ENCODE measurements around the gene TMX3. TPM values are rescaled to one million over a fixed set of nuclear protein-coding genes. Genes with fewer than 3 reads are reported as not detected.

TMX3 gene
- polyA plus RNA-seq (ENCODE audit: insufficient read length in 12 of 12), result 10 to 100 TPM in 11 of 12 donors, not detected in 1; 41.3 to 73.5 (median 57.3) TPM
- long read RNA-seq, donor 1, full-length matches to known transcripts, result 5 of 5 reads
- long read RNA-seq, donor 1, partial matches to known transcripts, result 0 of 5 reads
- long read RNA-seq, donor 1, other reads (novel, unspliced or antisense), result 0 of 5 reads
- long read RNA-seq, donor 2, full-length matches to known transcripts, result 8 of 8 reads
- long read RNA-seq, donor 2, partial matches to known transcripts, result 0 of 8 reads
- long read RNA-seq, donor 2, other reads (novel, unspliced or antisense), result 0 of 8 reads
- long read RNA-seq, donor 3, full-length matches to known transcripts, result 8 of 8 reads
- long read RNA-seq, donor 3, partial matches to known transcripts, result 0 of 8 reads
- long read RNA-seq, donor 3, other reads (novel, unspliced or antisense), result 0 of 8 reads
- long read RNA-seq, donor 4, full-length matches to known transcripts, result 1 of 1 reads
- long read RNA-seq, donor 4, partial matches to known transcripts, result 0 of 1 reads
- long read RNA-seq, donor 4, other reads (novel, unspliced or antisense), result 0 of 1 reads
- long read RNA-seq, donor 5, full-length matches to known transcripts, result 11 of 11 reads
- long read RNA-seq, donor 5, partial matches to known transcripts, result 0 of 11 reads
- long read RNA-seq, donor 5, other reads (novel, unspliced or antisense), result 0 of 11 reads
- long read RNA-seq, donor 6, full-length matches to known transcripts, result 2 of 2 reads
- long read RNA-seq, donor 6, partial matches to known transcripts, result 0 of 2 reads
- long read RNA-seq, donor 6, other reads (novel, unspliced or antisense), result 0 of 2 reads
- long read RNA-seq, donor 7, full-length matches to known transcripts, result 2 of 2 reads
- long read RNA-seq, donor 7, partial matches to known transcripts, result 0 of 2 reads
- long read RNA-seq, donor 7, other reads (novel, unspliced or antisense), result 0 of 2 reads
- long read RNA-seq, donor 8, full-length matches to known transcripts, result 17 of 17 reads
- long read RNA-seq, donor 8, partial matches to known transcripts, result 0 of 17 reads
- long read RNA-seq, donor 8, other reads (novel, unspliced or antisense), result 0 of 17 reads
- long read RNA-seq, donor 9, partial matches to known transcripts, result 0 of 1 reads
- long read RNA-seq, donor 9, other reads (novel, unspliced or antisense), result 0 of 1 reads
- long read RNA-seq, donor 10, full-length matches to known transcripts, result 4 of 4 reads
- long read RNA-seq, donor 10, partial matches to known transcripts, result 0 of 4 reads
- long read RNA-seq, donor 10, other reads (novel, unspliced or antisense), result 0 of 4 reads
- long read RNA-seq, donor 11, full-length matches to known transcripts, result 7 of 7 reads
- long read RNA-seq, donor 11, partial matches to known transcripts, result 0 of 7 reads
- long read RNA-seq, donor 11, other reads (novel, unspliced or antisense), result 0 of 7 reads

DNA sequence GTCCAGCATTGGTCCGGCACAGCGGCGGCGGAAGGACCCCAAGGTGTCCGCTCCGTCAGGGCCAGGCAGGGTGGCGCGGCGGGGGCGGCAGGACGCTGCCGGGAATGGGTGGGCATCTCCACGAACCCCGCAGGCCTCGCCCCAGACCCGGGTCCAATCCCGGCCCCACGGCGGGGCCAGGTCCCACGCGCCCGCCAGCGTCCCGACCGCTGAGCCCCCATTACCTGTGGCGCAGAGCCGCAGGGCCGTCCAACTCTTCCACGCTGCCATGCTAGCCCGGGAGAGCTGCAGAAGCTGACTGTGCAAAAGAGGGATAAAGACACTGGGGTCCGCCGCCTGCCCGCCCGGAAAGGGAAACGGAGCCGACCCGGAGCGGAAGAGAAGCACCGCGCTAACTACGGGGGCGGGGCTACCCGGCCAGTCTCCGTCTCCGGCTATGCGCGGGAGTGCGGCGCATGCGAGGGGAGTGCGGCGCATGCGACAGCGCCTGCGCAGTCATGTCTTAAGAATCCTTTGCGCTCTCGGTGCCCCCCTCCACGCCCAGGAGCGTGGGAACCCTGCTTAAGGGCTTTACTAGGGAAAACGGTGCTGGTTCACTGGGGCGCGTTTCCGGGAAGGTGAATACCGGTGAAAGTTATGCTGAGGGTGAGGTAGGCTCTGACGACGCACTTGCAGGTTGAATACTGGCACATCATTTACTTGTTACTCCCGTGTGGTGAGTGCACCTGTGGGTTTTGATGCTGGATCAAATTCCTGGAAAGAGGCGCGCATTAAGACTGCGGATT, at the start of gene TMX3:
Gene TMX3, minus strand, starts transcription at position 397 of the 785 bp plus-strand sequence. Its CDS starts 127 bp downstream, at position 270.
- peak; percentile 92 for DNase-seq

DNA sequence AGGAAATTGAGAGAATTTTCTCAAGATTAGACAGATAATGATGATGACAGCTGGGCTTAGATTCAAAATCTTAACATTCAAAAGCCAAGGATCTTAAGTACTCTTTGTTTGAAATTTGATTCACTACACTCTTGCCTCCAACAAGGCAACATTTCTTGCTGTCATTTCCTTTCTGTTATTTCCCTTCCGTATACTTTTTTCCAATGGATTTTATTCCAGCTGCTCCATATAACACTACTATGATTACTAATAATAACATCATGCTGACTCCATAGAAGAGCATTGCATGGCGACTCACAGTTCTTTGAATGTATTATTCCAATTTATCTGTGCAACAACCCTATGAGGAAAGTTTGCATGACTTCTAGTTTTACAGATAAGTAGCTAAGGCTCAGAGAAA, 49.1 kb upstream of the TMX3 start:
- no peak for DNase-seq

DNA sequence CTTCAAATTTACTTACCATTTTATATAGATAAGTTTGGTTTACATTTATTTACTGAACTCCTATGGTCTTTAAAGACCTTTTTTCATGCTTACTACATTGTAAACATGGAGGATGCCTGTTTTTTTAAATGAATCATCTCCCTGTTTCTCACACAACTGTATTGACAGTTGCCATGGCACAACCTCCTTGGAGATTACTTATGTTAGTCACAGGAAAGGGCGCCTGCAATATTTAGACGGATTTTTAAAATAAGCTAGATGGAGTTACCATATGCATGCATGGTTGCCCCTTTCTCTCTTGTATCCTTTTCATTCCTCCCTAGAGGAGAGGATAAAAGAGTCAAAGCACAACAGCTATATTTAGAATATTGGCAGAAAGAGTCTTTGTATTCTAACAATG, 48.2 kb upstream of the TMX3 start:
- no peak for DNase-seq

GRCh38 chr18:68759308-68759707, 44.4 kb upstream of the TMX3 start:
- no peak for DNase-seq

- peak; percentile 63 for DNase-seq
Measured at GRCh38 chr18:68757126-68757525, 42.2 kb upstream of the TMX3 start.

DNA sequence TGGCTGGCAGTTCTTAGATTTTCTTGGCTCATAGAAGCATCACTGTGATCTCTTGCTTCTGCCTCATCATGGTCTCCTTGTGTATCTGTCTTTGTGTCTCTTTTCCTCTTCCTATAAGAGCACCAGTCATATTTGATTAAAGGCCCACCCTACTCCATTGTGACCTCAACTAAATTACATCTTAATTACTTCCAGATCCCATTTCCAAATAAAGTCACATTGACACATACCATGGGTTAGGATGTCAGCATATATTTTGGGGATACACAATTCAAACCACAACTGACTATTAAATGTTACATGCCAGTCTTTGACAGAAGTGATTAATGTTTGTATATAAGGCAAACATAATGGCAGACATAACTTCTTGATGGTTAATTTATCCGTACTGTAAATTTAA, 27.3 kb upstream of the TMX3 start:
- DNase-seq, result no peak

- no peak for DNase-seq
Measured at GRCh38 chr18:68740966-68741365, 26.1 kb upstream of the TMX3 start.

GRCh38 chr18:68739462-68739861, 24.6 kb upstream of the TMX3 start:
- no peak for DNase-seq

DNA sequence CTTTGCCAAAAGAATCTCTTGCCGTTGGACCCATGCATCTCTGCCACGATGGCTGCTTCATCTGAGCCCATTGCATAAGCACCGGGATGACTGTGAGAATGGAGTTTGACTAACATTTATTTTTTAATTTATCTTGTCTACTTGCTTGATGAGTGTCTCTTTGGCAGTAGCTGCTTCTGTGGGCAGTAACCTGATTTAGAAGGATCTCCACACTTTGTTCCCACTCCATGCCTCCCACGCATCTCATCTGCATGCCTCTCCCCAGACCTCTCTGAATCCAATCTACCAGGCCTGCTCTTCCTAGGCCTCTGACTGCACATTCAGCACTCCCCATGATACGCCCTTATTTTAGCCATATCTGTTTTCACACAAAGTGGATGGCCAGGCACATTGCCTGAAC, 23.7 kb upstream of the TMX3 start:
- DNase-seq, result no peak

DNA sequence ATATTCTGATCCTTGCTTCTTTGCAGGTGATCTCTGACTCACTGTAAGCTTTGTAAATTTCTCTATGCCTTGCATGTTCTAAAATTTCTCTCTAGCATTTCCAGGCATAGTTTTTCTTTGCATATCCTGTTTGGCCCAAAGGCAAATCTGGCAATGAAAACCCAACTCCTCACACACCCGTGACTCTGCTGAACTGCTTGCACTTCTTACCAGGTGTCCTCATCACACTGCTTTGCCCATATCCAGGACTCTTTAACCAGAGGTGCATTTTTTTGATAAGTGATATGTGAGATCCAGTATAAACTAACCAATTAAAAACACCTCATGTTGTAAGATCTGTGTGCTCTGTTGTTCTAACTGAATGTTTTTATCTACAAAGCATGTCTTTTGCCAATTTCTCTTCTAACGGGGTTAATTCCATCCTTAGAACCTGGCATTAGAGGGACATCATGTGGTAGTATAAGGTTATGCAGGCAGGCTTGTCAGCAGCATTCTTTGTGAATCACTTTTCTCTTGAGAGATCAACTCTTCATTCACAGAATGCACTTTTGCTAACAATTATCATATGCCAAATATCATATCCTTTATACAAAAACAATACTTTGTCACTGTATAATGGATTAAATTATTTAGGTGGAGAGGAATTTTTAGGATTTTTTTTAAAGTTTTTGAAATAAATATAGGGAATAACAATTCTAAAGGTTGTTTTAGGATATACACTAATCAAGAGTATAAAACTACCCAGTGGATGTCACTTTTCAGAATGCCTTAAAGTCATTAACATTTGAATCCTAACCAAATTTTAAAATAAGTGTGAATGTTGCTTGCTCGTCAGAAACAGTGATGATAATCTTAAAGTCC, 20.8 kb upstream of the TMX3 start:
- DNase-seq, result peak; percentile 42

DNA sequence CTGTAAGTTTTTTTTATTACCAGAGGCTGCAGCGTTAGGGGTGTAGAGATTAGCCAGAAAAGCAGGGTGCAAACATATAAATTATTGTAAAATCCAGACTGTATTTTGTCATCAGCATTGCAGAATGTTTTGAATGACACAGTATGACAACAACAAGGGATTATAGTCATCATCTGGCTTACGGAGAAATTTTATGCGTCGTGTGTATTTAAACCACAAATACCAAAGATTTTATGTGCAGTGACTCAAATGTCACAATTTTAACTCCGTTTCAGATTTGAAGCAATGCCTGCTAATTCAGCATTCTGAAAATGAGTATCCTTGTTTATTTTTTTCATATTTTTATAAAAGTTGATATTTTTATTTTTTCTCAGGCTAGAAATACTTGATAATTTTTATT, 19.4 kb upstream of the TMX3 start:
- DNase-seq, result no peak

DNA sequence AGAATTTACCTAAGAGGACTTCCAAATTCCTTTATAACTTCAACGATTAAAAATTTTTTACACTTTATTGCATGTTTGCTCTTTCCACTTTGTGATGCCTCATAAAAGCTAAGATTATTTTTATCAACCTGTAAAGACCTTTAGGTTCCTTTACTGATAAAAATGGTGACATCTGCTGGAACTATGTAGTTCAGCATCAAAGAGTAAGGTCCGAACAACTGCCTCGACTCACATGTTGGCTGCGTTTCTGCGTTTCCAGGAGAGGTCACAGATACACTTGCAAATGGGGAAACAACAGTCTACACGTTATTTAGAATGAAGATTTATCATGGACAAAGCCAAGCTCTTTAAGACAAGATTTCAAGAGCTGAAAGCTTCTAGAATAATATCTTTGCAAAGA, 18.8 kb upstream of the TMX3 start:
- DNase-seq, result no peak

DNA sequence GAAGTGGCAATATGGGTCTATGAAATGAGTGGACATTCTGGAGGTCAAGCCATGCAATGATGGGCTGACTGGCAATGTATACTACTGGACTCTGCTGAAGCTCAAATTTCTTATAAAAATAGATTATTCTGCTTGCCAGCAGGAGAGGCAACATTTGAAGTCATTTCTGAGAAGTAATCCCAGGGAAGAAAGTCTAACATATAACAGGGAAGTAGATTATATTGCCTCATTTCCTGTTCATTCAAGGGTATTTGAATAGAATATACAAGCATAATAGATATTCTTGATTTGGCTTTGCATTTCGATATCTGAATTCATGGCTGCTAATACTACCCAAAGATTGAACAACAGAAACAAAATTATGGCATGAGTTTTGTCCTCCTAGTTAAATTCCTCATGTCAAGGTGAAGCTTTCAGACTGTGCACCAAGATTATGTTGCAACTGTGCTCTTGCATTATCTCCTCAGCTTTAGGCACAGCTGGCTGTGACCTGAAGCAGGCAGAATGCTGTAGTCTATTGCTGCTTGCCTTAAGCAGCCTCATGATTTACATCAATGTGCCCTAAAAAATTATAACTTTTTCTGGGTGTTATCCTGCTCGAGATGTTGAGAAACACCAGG, 13.3 kb upstream of the TMX3 start:
- no peak for DNase-seq

GRCh38 chr18:68727506-68727905, 12.6 kb upstream of the TMX3 start:
- DNase-seq, result no peak

GRCh38 chr18:68725346-68725745, 10.4 kb upstream of the TMX3 start:
- DNase-seq, result no peak

DNA sequence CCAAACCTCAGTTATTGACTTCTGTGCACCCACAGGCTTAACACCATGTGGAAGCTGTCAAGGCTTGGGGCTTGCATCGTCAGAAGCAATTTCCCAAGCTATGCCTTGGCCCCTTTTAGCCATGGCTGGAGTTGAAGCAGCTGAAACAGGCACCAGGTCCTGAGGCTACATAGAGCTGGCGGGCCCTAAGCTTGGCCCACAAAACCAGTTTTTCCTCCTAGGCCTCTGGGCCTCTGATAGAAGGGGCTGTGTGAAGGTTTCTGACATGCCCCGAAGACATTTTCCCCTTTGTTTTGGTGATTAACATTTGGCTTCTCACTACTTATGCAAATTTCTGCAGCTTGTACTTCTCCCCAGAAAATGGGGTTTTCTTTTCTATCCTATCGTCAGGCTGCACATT, 9.1 kb upstream of the TMX3 start:
- no peak for DNase-seq

- no peak for DNase-seq
Measured at GRCh38 chr18:68723539-68723938, 8.6 kb upstream of the TMX3 start.

GRCh38 chr18:68722821-68723220, 7.9 kb upstream of the TMX3 start:
- no peak for DNase-seq
